B cell (primary cell): ENCODE data around the gene ZNF846. TPM values are rescaled to one million over a fixed set of nuclear protein-coding genes. Genes with fewer than 3 reads are reported as not detected.

Experiments
- ATAC-seq: fragments of 200-7000 bp; cut with Tn5 transposase; one replicate; pipeline ENCODE4 v1.10.0; 2021; ENCODE audit warnings: low read depth, mild to moderate bottlenecking, moderate number of reproducible peaks, moderate library complexity
- CTCF ChIA-PET: fragments of 350-600 bp; sonication (Branson Sonifier 250); formaldehyde crosslinking; loops from one replicate; lab custom pipeline; 2021; ENCODE audit warnings: antibody characterized with exemption, inconsistent platforms; lab: Charles Lee
- POLR2A ChIA-PET: fragments of 350-600 bp; sonication (Branson Sonifier 250); formaldehyde crosslinking; loops from one replicate; lab custom pipeline; 2021; ENCODE audit warnings: antibody characterized with exemption; lab: Charles Lee
- DNase-seq: peaks from one replicate; pipeline ENCODE4 v3.0.0; 2013
- H2AFZ ChIP-seq: 2 replicates; pipeline ENCODE4 v1.6.1; 2012; ENCODE audit warnings: mild to moderate bottlenecking, low read depth, low read length; ENCODE audit not compliant: insufficient read depth, poor library complexity, severe bottlenecking
- H3K27ac ChIP-seq, 2 donors: 1 replicate in 1 of 2; 2 replicates in 1 of 2; pipeline ENCODE4 v1.5.1; 2012 to 2013; ENCODE audit warnings: low read length in 2 of 2, mild to moderate bottlenecking in 2 of 2, moderate library complexity in 1 of 2
- H3K27me3 ChIP-seq, 4 experiments: fragments of 200-600 bp in 1 of 4; sonication (generic) in 1 of 4; replicated peaks in 1 of 4; 1 replicate in 2 of 4; 2 replicates in 2 of 4; pipeline versions ENCODE4 v1.6.1 to v1.7.0; 2013 to 2016; ENCODE audit warnings: low read length in 3 of 4, mild to moderate bottlenecking in 2 of 4, mixed read lengths in 1 of 4, moderate library complexity in 1 of 4; ENCODE audit not compliant: insufficient read depth in 4 of 4, control insufficient read depth in 3 of 4; ENCODE audit errors: control extremely low read depth in 1 of 4
- H3K36me3 ChIP-seq, 2 experiments: replicated peaks in 1 of 2; 1 replicate in 1 of 2; 2 replicates in 1 of 2; pipeline versions ENCODE4 v1.6.1 to v1.7.1; 2013; ENCODE audit warnings: low read length in 1 of 2; ENCODE audit not compliant: insufficient read depth in 2 of 2, control insufficient read depth in 1 of 2; ENCODE audit errors: control extremely low read depth in 1 of 2, extremely low read depth in 1 of 2
- H3K4me1 ChIP-seq, 2 donors: fragments of 200-600 bp in 1 of 2; sonication (generic) in 1 of 2; 1 replicate in 1 of 2; 2 replicates in 1 of 2; pipeline versions ENCODE4 v1.5.1 to v1.6.1; 2013 to 2017; ENCODE audit warnings: low read length in 2 of 2; ENCODE audit not compliant: control insufficient read depth in 2 of 2, insufficient read depth in 2 of 2
- H3K4me2 ChIP-seq: replicated peaks from 2 replicates; pipeline ENCODE3; 2012; ENCODE audit warnings: mild to moderate bottlenecking, low read depth, low read length; ENCODE audit not compliant: poor library complexity, severe bottlenecking
- H3K4me3 ChIP-seq, 5 experiments: fragments of 200-600 bp in 1 of 5; sonication (generic) in 1 of 5; 1 replicate in 3 of 5; 2 replicates in 2 of 5; pipeline versions ENCODE4 v1.5.1 to v1.7.0; 2011 to 2016; ENCODE audit warnings: low read length in 4 of 5, mild to moderate bottlenecking in 4 of 5, low read depth in 2 of 5, control low read depth in 1 of 5, moderate library complexity in 1 of 5; ENCODE audit not compliant: insufficient read depth in 1 of 5; ENCODE audit errors: control extremely low read depth in 1 of 5, extremely low read depth in 1 of 5
- H3K79me2 ChIP-seq: fragments of 200-600 bp; sonication (generic); one replicate; pipeline ENCODE4 v1.6.0; 2016; ENCODE audit warnings: low read length; ENCODE audit not compliant: control insufficient read depth, insufficient read depth
- H3K9ac ChIP-seq: fragments of 200-600 bp; sonication (generic); 2 replicates; pipeline ENCODE4 v1.6.1; 2017; ENCODE audit warnings: mild to moderate bottlenecking, low read length, moderate library complexity
- H3K9me3 ChIP-seq, 3 donors: one replicate each; pipeline versions ENCODE4 v1.6.1 to v1.7.1; 2013; ENCODE audit warnings: low read length in 2 of 3; ENCODE audit not compliant: control insufficient read depth in 2 of 3, insufficient read depth in 1 of 3; ENCODE audit errors: control extremely low read depth in 1 of 3
- H4K20me1 ChIP-seq: 2 replicates; pipeline ENCODE4 v1.6.0; 2012; ENCODE audit warnings: mild to moderate bottlenecking, low read length; ENCODE audit not compliant: insufficient read depth, control insufficient read depth, poor library complexity, severe bottlenecking
- H3K27ac Mint-ChIP-seq: one replicate; pipeline ENCODE4 v1.8.0; 2021; ENCODE audit warnings: mixed read lengths
- H3K27me3 Mint-ChIP-seq: one replicate; pipeline ENCODE4 v1.8.0; 2021; ENCODE audit warnings: mixed read lengths
- H3K4me1 Mint-ChIP-seq: one replicate; pipeline ENCODE4 v1.8.0; 2021; ENCODE audit warnings: mixed read lengths
- H3K4me3 Mint-ChIP-seq: one replicate; pipeline ENCODE4 v1.8.0; 2021; ENCODE audit warnings: mixed read lengths
- H3K9me3 Mint-ChIP-seq: one replicate; pipeline ENCODE4 v1.8.0; 2022; ENCODE audit warnings: mixed read lengths; ENCODE audit not compliant: insufficient read depth
- EZH2 ChIP-seq: IDR thresholded peaks from 2 replicates; pipeline ENCODE4 v1.6.1; 2012; ENCODE audit warnings: borderline replicate concordance, low read depth, mild to moderate bottlenecking, moderate library complexity, low read length; ENCODE audit not compliant: insufficient read depth, poor library complexity, severe bottlenecking
- WGBS: methylation state at CpG from one replicate; pipeline ENCODE4 v1.1.5; 2013; ENCODE audit warnings: missing lambda C conversion rate; ENCODE audit not compliant: insufficient coverage; 5-methylcytosine and 5-hydroxymethylcytosine counted together
- intact Hi-C: fragments of 100-400 bp; cut with micrococcal nuclease; formaldehyde crosslinking; loops from one replicate; pipeline ENCODE4 v1.10.0; 2022
- polyA minus RNA-seq: library from RNA; depleted of rRNA, polyadenylated mRNA; stranded (reverse); fragments of >200 nt; gene quantifications from 2 replicates; pipeline ENCODE4 v1.2.3, GENCODE V29; 2012
- polyA plus RNA-seq: library from polyadenylated mRNA; depleted of rRNA; stranded (reverse); fragments of >200 nt; gene quantifications from 2 replicates; pipeline ENCODE4 v1.2.3, GENCODE V29; 2012
- total RNA-seq, 2 donors: library from RNA; stranded (reverse); fragments of 120-200 nt in 1 of 2; gene quantifications; 1 replicate in 1 of 2; 2 replicates in 1 of 2; pipeline versions ENCODE4 v1.2.3 to v1.2.4, GENCODE V29; 2013 to 2022
- TF ChIP-seq, protein P1 (sequence below): fragments of 200-600 bp; IDR thresholded peaks from one replicate; pipeline ENCODE4 v1.8.0; 2022; ENCODE audit warnings: antibody characterized with exemption, mild to moderate bottlenecking

Gene ZNF846
- total RNA-seq = 18.2 and 24.5 TPM in 2 replicates
- total RNA-seq (2013) = 16.5 TPM
- polyA plus RNA-seq = 7.2 and 8.8 TPM in 2 replicates
- polyA minus RNA-seq = 7.6 and 8.2 TPM in 2 replicates

GRCh38 chr19:9768175-9769112 lies at the start of gene ZNF846:
TSS of gene ZNF846 (minus strand) at chr19:9768738. CDS start at chr19:9764950, 3,788 bp downstream.
- Mint-ChIP-seq H3K9me3 (peaks cover 3% of the 10 kb centered on the region), H3K4me3 (peak within 1 kb of the TSS; percentile 96), H3K27ac (peak within 1 kb of the TSS; percentile 98), H3K4me1 (peaks cover 15% of the 10 kb centered on the region), H3K27me3 (no peaks in the 10 kb centered on the region)
- H3K4me1 ChIP-seq = peaks cover 0 to 13% of the 10 kb centered on the region in 2 donors
- H2AFZ ChIP-seq = peak within 1 kb of the TSS; percentile 99
- TF ChIP-seq EZH2 = no peak
- TF ChIP-seq, protein P1, sequence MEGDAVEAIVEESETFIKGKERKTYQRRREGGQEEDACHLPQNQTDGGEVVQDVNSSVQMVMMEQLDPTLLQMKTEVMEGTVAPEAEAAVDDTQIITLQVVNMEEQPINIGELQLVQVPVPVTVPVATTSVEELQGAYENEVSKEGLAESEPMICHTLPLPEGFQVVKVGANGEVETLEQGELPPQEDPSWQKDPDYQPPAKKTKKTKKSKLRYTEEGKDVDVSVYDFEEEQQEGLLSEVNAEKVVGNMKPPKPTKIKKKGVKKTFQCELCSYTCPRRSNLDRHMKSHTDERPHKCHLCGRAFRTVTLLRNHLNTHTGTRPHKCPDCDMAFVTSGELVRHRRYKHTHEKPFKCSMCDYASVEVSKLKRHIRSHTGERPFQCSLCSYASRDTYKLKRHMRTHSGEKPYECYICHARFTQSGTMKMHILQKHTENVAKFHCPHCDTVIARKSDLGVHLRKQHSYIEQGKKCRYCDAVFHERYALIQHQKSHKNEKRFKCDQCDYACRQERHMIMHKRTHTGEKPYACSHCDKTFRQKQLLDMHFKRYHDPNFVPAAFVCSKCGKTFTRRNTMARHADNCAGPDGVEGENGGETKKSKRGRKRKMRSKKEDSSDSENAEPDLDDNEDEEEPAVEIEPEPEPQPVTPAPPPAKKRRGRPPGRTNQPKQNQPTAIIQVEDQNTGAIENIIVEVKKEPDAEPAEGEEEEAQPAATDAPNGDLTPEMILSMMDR = no peak
- CTCF ChIA-PET = interaction anchor here (1.0 to 2.5 kb wide), 7 partner anchors 25 to 445 kb away, joined by 3 to 9 read pairs (median 5); partner anchors contain the start of gene ZNF559
- peak within 1 kb of the TSS; percentile 86 for H3K4me2 ChIP-seq
- POLR2A ChIA-PET = interaction anchor here (0.5 to 1.5 kb wide), 5 partner anchors 15 to 149 kb away, joined by 3 to 6 read pairs (median 3); partner anchors contain the start of gene FBXL12
- intact Hi-C loops = loop anchor here (1.0 kb wide), 7 partner anchors 17 to 459 kb away; partner anchors contain the start of genes FBXL12, ZNF121, ZNF561 and ZNF562
- H3K79me2 ChIP-seq = no peaks in the 10 kb centered on the region
- H3K4me3 ChIP-seq = peak within 1 kb of the TSS; percentile 52 to 96 (median 88)
- no peaks in the 10 kb centered on the region for H4K20me1 ChIP-seq
- H3K27ac ChIP-seq = peak within 1 kb of the TSS; percentile 69 to 94
- WGBS = under 1% methylated on average over 65 of the region's 65 CpGs
- peaks cover 0 to 3% of the 10 kb centered on the region in 2 experiments for H3K36me3 ChIP-seq
- ATAC-seq (peak; percentile 98), DNase-seq (peak; percentile 96)
- H3K9ac ChIP-seq = peak within 1 kb of the TSS; percentile 82
- H3K9me3 ChIP-seq = peaks cover 1 to 18% (median 3%) of the 10 kb centered on the region in 3 donors
- H3K27me3 ChIP-seq = no peaks in the 10 kb centered on the region
